GM19025 (cell line): Measurements from ENCODE around the gene MRI1.
"Not testable (repeated sequence)": the region's sequence is repeated elsewhere in the genome, so short reads cannot be mapped to it uniquely, and the experiment has no call there.

Experiments
- ATAC-seq: cut with Tn5 transposase; IDR thresholded peaks from one replicate; pipeline ENCODE4 v1.9.1; 2021; ENCODE audit warnings: mild to moderate bottlenecking, low read depth, moderate library complexity; ENCODE audit not compliant: unreplicated experiment

MRI1 gene

DNA sequence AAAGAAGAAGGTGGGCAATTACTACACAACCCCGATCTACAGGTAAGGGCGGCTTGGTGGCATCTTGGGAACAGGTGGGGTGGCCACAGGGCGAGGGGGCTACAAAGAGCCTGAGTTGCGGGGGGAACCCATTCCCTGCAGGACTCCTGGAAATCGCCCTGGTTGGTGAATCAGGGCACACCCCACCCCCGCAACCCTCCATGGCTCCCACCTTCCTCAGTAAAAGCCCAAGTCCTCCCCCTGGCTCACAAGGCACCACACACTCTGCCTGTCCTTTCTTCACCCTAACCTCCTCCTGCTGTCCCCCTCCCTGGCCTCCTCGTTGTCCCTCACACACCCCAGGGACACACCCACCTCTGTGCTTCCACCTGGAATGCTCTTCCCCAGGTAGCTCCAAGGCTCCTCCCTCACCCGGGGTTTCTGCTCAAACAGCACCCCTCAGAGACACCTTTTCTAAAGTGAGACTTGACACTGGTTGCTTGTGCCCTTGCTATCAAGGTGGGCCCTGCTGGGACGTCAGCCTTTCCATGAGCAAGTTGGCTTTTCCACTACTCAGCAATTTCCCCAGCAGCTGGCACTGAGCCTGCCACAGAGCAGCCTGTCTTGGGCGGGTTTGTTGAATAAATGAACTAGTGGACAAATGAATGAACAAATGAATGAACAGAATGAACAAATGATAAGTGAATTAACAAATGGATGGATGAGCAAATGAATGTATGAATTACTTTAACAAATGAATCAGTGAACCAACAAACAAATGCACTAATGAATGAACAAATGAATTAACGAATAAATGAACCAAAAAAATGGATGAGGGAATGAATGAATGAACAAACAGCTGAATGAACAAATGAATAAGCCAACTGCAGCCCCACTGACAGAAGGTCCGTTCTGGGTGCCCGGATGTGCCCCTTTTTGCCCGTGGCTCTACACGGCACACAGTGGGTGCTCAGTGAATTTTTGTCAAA lies 6.2 kb upstream of the MRI1 start:
- no peak for ATAC-seq

- ATAC-seq: no peak
Measured at GRCh38 chr19:13758795-13759194, 5.5 kb upstream of the MRI1 start.

GRCh38 chr19:13761423-13761822 lies 2.9 kb upstream of the MRI1 start:
- no peak for ATAC-seq

DNA sequence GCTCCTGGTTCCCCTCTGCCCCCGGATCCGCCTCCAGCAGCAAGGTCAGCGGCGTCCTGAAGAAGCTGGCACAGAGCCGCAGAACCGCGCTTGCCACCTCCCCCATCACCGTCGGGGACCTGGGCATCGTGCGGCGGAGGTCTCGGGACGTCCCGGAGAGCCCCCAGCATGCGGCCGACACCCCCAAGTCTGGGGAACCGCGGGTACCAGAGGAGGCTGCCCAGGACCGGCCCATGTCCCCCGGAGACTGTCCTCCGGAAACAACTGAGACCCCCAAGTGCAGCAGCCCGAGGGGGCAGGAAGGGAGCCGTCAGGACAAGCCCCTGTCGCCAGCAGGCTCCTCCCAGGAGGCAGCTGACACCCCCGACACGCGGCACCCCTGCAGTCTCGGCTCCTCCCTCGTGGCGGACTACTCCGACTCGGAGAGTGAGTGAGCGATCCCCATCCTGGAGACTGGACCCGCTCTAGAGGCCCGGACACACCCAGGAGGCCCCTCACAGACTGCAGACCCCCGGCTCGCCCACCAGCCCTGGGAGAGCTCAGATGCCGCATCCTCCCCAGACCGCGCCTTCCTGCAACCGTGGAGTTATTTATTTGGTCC lies 1.6 kb upstream of the MRI1 start:
- no peak for ATAC-seq

DNA sequence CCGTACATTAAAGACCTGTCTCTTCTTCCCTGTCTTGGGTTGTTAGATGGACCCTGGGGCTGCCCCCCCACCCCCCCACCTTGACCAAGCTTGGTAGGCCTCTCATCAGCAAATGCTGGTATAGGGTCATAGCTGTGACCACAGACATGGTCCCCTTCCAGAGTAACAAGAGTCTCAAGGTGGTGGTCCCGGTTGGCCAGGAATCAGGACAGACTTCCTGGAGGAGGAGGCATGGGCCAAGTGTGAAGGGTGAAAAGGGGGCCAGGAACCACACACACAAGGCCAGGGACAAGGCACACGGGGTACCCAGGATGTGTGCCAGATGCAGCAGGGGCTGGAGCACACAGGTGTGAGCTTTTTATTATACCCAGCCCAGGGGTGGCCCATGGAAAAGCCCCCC lies 1.1 kb upstream of the MRI1 start:
- ATAC-seq: no peak

GRCh38 chr19:13764821-13765394 lies 586 bp downstream of the MRI1 start:
- no peak for ATAC-seq

- ATAC-seq: no peak
Measured at GRCh38 chr19:13765395-13766094, 1.2 kb downstream of the MRI1 start.

DNA sequence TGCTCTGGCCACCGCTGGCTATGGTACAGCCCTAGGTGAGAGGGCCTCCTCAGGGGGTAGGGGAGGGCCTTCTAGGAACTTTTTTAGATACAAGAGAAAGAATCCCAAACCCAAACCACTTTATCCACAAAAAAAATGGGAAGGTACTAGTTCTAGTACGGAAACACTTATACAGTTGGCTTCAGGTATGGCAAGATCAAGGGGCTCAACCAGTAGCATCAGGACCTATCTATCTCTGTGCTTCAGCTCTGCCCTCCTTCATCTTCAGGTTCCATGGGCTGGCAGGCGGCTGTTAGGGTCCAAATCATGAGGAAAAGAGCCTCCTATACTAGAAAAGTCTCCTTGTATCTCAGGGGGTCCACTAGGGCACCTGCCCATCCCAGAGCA lies 1.8 kb downstream of the MRI1 start:
- ATAC-seq: no peak

DNA sequence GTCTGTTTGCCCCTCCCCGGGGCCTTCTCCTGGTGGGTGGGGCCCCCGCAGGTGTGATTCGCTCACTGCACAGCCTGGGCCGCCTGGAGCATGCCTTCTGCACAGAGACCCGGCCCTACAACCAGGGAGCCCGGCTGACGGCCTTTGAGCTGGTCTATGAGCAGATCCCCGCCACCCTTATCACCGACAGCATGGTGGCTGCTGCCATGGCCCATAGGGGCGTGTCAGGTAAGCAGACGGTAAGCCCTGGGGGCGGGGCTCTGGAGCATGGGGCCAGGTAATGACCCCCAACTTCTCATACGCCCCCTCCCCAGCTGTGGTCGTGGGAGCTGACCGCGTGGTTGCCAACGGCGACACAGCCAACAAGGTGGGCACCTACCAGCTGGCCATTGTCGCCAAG lies 4.2 kb downstream of the MRI1 start:
- ATAC-seq: no peak

- ATAC-seq: no peak
Measured at GRCh38 chr19:13770013-13770635, 5.8 kb downstream of the MRI1 start.

DNA sequence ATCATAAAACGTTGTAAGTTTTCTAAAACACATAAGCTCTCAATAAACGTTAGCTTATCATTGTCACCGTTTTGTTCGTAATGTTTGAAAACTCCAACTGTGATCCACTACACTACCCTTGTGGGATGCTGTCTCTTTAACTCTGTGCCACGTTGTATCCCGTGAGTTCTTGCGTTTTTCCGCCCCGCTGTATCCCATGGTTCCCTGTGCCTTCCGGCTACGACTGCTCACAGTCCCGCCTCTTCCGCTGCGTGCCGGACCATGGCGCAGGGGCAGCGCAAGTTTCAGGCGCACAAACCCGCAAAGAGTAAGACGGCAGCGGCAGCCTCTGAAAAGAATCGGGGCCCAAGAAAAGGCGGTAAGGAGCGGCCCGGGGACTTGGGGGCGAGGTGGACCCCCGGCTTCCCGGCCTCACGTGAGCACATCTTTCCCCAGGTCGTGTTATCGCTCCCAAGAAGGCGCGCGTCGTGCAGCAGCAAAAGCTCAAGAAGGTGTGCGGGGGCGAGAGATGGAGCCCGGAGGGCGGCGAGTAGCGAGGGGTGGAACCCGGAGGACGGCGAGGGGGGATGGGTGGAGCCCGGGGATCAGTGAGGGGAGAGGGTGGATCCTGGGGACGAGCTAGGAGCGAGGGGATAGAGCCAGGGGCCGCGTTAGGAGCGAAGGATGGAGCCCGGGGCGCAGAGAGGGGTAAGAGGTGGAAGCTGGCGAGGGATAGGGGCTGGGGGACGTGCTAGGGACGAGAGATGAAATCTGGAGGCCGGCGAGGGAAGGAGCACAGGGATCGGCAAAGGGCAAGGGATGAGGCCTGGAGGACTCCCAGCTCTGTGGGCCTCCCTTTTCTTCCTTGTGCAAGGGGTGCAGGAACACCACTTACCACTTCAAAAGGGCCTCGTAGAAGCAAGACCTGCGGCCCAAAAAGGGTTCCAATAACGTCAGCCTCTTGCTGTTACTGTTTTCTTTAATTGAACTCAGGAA lies 10.2 kb downstream of the MRI1 start, which contains the start of gene C19orf53:
TSS of gene C19orf53 (plus strand) at position 240 of the 975 bp plus-strand sequence. CDS start at position 262, 22 bp downstream.
- ATAC-seq: peak; percentile 98

GRCh38 chr19:13778398-13778797 lies 14.1 kb downstream of the MRI1 start:
- no peak for ATAC-seq

DNA sequence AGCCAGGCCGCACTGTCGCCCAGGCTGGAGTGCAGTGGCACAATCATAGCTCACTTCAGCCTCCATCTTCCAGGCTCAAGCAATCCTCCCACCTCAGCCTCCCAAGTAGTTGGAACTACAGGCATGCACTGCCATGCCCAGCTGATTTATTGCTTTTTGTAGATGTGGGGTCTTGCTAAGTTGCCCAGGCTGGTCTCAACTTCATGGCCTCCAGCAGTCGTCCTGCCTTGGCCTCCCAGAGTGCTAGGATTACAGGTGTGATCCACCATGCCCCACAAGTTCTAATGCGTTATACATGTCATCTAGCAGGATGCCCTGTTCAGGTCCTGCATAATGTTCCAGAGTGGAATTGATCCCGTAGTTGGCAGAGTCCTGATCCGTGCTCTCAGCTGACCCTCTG lies 14.5 kb downstream of the MRI1 start:
- ATAC-seq: no peak

DNA sequence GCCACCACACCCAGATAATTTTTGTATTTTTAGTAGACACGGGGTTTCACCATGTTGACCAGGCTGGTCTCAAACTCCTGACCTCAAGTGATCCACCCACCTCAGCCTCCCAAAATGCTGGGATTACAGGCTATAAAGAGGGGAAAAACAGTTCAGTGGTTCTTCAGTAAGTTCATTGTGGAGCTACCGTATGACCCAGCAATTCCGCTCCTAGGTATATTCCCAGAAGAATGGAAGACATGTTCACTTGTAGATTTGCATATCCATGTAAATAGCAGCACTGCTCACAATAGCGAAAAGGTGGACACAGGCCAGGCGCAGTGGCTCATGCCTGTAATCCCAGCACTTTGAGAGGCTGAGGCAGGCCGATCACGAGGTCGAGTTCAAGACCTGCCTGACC lies 15.5 kb downstream of the MRI1 start:
- not testable (repeated sequence) for ATAC-seq

DNA sequence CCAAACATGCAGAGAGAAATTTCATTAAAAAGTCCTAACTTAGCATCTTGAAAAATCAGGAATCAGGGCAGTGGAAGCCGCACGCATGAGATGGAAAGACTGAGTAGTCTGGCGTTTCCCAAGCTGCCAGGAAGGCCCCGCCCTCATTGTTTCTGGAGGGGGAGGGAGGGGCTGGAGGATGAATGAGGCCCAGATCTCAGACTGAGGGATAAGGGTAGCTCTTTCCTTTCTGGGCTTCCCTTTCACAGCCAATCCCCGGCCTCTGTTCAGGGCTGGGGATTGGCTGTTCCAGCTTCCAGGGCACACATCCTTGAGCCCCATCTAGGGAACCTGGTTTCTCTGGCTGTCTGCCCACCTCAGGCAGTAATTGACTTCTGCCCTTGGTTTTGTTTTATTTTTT lies 17.2 kb downstream of the MRI1 start:
- no peak for ATAC-seq

GRCh38 chr19:13782537-13782936 lies 18.2 kb downstream of the MRI1 start:
- no peak for ATAC-seq

- no peak for ATAC-seq
Measured at GRCh38 chr19:13783565-13784500, 19.5 kb downstream of the MRI1 start.

GRCh38 chr19:13784731-13785452 lies 20.6 kb downstream of the MRI1 start:
- ATAC-seq: no peak
